Endothelial cell of umbilical vein (primary cell): ENCODE results near the gene NEBL. TPM values are rescaled to one million over a fixed set of nuclear protein-coding genes. Genes with fewer than 3 reads are reported as not detected.

Experiments used
- BruUV-seq: library from RNA; stranded (reverse); fragments of 400-500 nt; replicated peaks from 2 replicates; lab custom pipeline; 2021; lab: Mats Ljungman, UMichigan
- CTCF ChIA-PET: fragments of 300-600, 350-600 bp; sonication (Branson Sonifier 250); formaldehyde crosslinking; loops from one replicate; lab custom pipeline; 2021; ENCODE audit warnings: antibody characterized with exemption, inconsistent platforms; lab: Charles Lee
- POLR2A ChIA-PET: fragments of 300-600, 350-600 bp; sonication (Branson Sonifier 250); formaldehyde crosslinking; loops from one replicate; lab custom pipeline; 2021; ENCODE audit warnings: antibody characterized with exemption, inconsistent platforms; lab: Charles Lee
- DNase-seq: peaks from one replicate; pipeline ENCODE4 v3.0.0-alpha.2; 2011; ENCODE audit warnings: low read depth, low spot score
- FAIRE-seq: peaks from 2 replicates; lab custom pipeline; 2011; peaks lifted over from hg19 to GRCh38; lab: Jason Lieb, UNC
- H2AFZ ChIP-seq: 2 replicates; pipeline ENCODE4 v1.6.0; 2012; ENCODE audit warnings: low read depth, low read length, control low read depth, inconsistent platforms
- H3K27ac ChIP-seq: 2 replicates; pipeline ENCODE4 v1.5.1; 2011; ENCODE audit warnings: low read depth, mild to moderate bottlenecking, control low read depth, low read length, moderate library complexity; ENCODE audit not compliant: insufficient read depth
- H3K27me3 ChIP-seq, 2 experiments: 2 replicates each; pipeline versions ENCODE4 v1.6.0 to v1.6.1; 2011; ENCODE audit warnings: low read length in 2 of 2, mixed read lengths in 1 of 2; ENCODE audit not compliant: control insufficient read depth in 2 of 2, insufficient read depth in 2 of 2
- H3K36me3 ChIP-seq, 2 experiments: 2 replicates in 1 of 2; 3 replicates in 1 of 2; pipeline ENCODE4 v1.5.1; 2011; ENCODE audit warnings: low read length in 2 of 2, mild to moderate bottlenecking in 1 of 2, moderate library complexity in 1 of 2; ENCODE audit not compliant: control insufficient read depth in 2 of 2, insufficient read depth in 2 of 2; ENCODE audit errors: extremely low read depth in 1 of 2
- H3K4me1 ChIP-seq: 3 replicates; pipeline ENCODE4 v1.5.1; 2011; ENCODE audit warnings: mild to moderate bottlenecking, low read length; ENCODE audit not compliant: control insufficient read depth, insufficient read depth; ENCODE audit errors: extremely low read depth
- H3K4me2 ChIP-seq: 2 replicates; pipeline ENCODE4 v1.6.1; 2011; ENCODE audit warnings: low read length, control low read depth, mixed read lengths; ENCODE audit not compliant: insufficient read depth
- H3K4me3 ChIP-seq, 3 experiments: fragments of 200-600 bp in 1 of 3; sonication (generic), shearing (Covaris generic) in 1 of 3; replicated peaks in 1 of 3; 2 replicates each; pipeline ENCODE4 v1.5.1; 2011 to 2016; ENCODE audit warnings: control low read depth in 3 of 3, low read length in 3 of 3, mild to moderate bottlenecking in 2 of 3, inconsistent platforms in 1 of 3, low read depth in 1 of 3, moderate library complexity in 1 of 3; ENCODE audit not compliant: insufficient read depth in 1 of 3
- H3K79me2 ChIP-seq: 2 replicates; pipeline ENCODE4 v1.6.0; 2012; ENCODE audit warnings: low read length, inconsistent platforms; ENCODE audit not compliant: control insufficient read depth, insufficient read depth
- H3K9ac ChIP-seq: replicated peaks from 2 replicates; pipeline ENCODE3; 2011; ENCODE audit warnings: low read length, control low read depth; ENCODE audit not compliant: insufficient read depth; ENCODE audit errors: extremely low read depth
- H3K9me1 ChIP-seq: replicated peaks from 3 replicates; pipeline ENCODE4 v1.6.0; 2011; ENCODE audit warnings: mild to moderate bottlenecking, low read length; ENCODE audit not compliant: control insufficient read depth, insufficient read depth; ENCODE audit errors: extremely low read depth
- H3K9me3 ChIP-seq: replicated peaks from 2 replicates; pipeline ENCODE4 v1.5.1; 2012; ENCODE audit warnings: low read length, inconsistent platforms; ENCODE audit not compliant: control insufficient read depth, insufficient read depth
- H4K20me1 ChIP-seq: replicated peaks from 2 replicates; pipeline ENCODE3; 2011; ENCODE audit warnings: mild to moderate bottlenecking, low read length; ENCODE audit not compliant: control insufficient read depth, insufficient read depth; ENCODE audit errors: extremely low read depth
- EZH2 ChIP-seq: IDR thresholded peaks from 2 replicates; pipeline ENCODE4 v1.6.1; 2012; ENCODE audit warnings: borderline replicate concordance, low read depth, mild to moderate bottlenecking, moderate library complexity, low read length, inconsistent platforms; ENCODE audit not compliant: severe bottlenecking
- FOS ChIP-seq: IDR thresholded peaks from 2 replicates; pipeline ENCODE4 v1.6.1; 2011; ENCODE audit warnings: mild to moderate bottlenecking, low read length, moderate library complexity, borderline replicate concordance; ENCODE audit not compliant: insufficient read depth
- GATA2 ChIP-seq: IDR thresholded peaks from 2 replicates; pipeline ENCODE4 v1.7.0; 2011; ENCODE audit warnings: low read depth, mild to moderate bottlenecking, moderate library complexity, mixed read lengths, low read length; ENCODE audit not compliant: insufficient read length, insufficient read depth
- MYC ChIP-seq: IDR thresholded peaks from one replicate; pipeline ENCODE4 v1.6.1; 2011; ENCODE audit warnings: mild to moderate bottlenecking, low read depth, low read length
- POLR2A ChIP-seq: IDR thresholded peaks from 2 replicates; pipeline ENCODE4 v1.6.1; 2012; ENCODE audit warnings: low read depth, mild to moderate bottlenecking, control low read depth, low read length
- POLR2AphosphoS5 ChIP-seq: IDR thresholded peaks from 2 replicates; pipeline ENCODE4 v1.6.1; 2012; ENCODE audit warnings: low read depth, mild to moderate bottlenecking, control low read depth, low read length, moderate library complexity; ENCODE audit not compliant: insufficient read depth
- dilution Hi-C: fragments of 300-500 bp; cut with MboI; formaldehyde crosslinking; loops from one replicate; pipeline ENCODE4 v1.15.0; 2019; ENCODE audit warnings: low sequenced_read_pairs; ENCODE audit not compliant: extremely low pct_ligation_motif_present
- intact Hi-C: fragments of 100-400 bp; cut with micrococcal nuclease; formaldehyde crosslinking; loops from one replicate; pipeline ENCODE4 v1.10.0; 2022
- polyA plus RNA-seq, 4 experiments: library from polyadenylated mRNA; depleted of rRNA in 3 of 4; stranded (reverse) in 3 of 4; unstranded in 1 of 4; fragments of >200 nt; gene quantifications; 2 replicates each; pipeline versions ENCODE4 v1.2.1 to v1.2.3, GENCODE V29; 2011 to 2012; ENCODE audit warnings: missing spikeins in 1 of 4
- total RNA-seq: library from RNA; stranded (reverse); gene quantifications from 2 replicates; pipeline ENCODE4 v1.2.3, GENCODE V29; 2021
- TF ChIP-seq, protein P1 (sequence below): IDR thresholded peaks from 2 replicates; pipeline ENCODE4 v1.6.1; 2011; ENCODE audit not compliant: insufficient read depth, insufficient read length
- TF ChIP-seq, protein P2 (sequence below), 2 donors: IDR thresholded peaks; 1 replicate in 1 of 2; 2 replicates in 1 of 2; pipeline ENCODE4 v1.5.1; 2011; ENCODE audit warnings: low read length in 2 of 2, mild to moderate bottlenecking in 2 of 2, moderate library complexity in 2 of 2, control low read depth in 1 of 2, inconsistent platforms in 1 of 2, low read depth in 1 of 2; ENCODE audit not compliant: insufficient read depth in 1 of 2; ENCODE audit errors: extremely low read depth in 1 of 2

The NEBL gene
- total and polyA plus RNA-seq, 2 donors (not counting 3 experiments of a cell fraction or from before 2014, with no cell fraction given): 0.17 to 0.66 TPM

GRCh38 chr10:20888620-20889330 lies 8.3 kb downstream of the NEBL start:
- TF ChIP-seq FOS (no peak), GATA2 (no peak)
- TF ChIP-seq, protein P1, sequence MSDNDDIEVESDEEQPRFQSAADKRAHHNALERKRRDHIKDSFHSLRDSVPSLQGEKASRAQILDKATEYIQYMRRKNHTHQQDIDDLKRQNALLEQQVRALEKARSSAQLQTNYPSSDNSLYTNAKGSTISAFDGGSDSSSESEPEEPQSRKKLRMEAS: no peak
- Histone ChIP-seq H3K27ac (no peak overlapping the region), H3K9ac (no peak overlapping the region), H3K79me2 (no peaks in the 10 kb centered on the region), H3K36me3 (no peaks in the 10 kb centered on the region), H4K20me1 (no peaks in the 10 kb centered on the region), H3K4me3 (no peak overlapping the region), H3K27me3 (peaks cover 2 to 3% of the 10 kb centered on the region in 2 experiments), H3K9me3 (no peaks in the 10 kb centered on the region), H3K9me1 (no peaks in the 10 kb centered on the region), H3K4me1 (no peaks in the 10 kb centered on the region), H2AFZ (no peak overlapping the region), H3K4me2 (no peak overlapping the region)
- DNase-seq (no peak), FAIRE-seq (peak; percentile 18)
- ChIA-PET POLR2A (no interaction called here), CTCF (no interaction called here)
- dilution Hi-C loops: no loop called here
- BruUV-seq: no TSS peak
- intact Hi-C loops: no loop called here

DNA sequence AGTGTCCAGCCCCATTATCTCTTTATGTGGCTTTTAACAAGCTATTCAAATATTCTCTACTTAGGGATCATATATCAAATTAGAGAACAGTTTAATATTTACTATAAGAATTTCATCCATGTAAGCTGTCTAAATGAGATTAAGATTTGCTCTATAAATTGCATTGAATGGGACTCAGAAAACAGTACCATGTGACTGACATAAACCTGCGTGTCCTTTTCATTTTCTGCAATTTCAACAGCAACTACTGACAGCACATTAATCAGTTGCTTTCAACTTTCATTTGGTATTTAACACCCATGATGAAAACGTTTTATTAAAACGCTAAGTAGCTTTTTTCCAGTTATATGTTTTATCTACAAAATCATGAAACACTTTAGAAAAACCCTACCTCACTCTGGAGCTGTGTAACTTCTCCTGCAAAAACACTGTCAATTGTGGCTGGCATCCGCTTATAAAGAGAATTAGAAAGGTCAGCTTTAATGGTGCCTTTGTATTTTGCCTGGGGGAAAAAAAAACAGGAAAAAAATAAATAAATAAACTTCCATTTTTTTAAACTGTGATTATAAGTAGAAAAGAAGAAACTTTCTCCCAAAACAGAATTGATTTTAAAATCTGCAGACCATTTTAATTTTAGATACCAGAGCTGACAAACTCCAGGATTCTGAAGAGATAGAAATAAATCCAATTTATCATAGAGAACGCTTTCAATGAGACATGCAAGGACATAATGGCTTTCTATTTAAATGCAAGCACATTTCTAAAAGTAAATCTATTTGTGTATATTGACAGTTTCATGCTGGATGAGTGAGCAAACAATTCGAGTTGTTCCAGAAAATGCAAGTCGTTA lies 9.2 kb downstream of the NEBL start:
- FAIRE-seq (no peak), DNase-seq (no peak)
- no peak overlapping the region for H3K4me2 ChIP-seq
- H3K79me2 ChIP-seq: no peaks in the 10 kb centered on the region
- no TSS peak for BruUV-seq
- no peak overlapping the region for H2AFZ ChIP-seq
- no peak overlapping the region for H3K4me3 ChIP-seq
- POLR2A ChIA-PET: no interaction called here
- H3K9me1 ChIP-seq: no peaks in the 10 kb centered on the region
- dilution Hi-C loops (no loop called here), intact Hi-C loops (no loop called here)
- H3K27me3 ChIP-seq: peaks cover 2% of the 10 kb centered on the region in 2 experiments
- no peaks in the 10 kb centered on the region for H3K36me3 ChIP-seq
- CTCF ChIA-PET: interaction anchor here (1.0 kb wide), 1 partner anchor 133 kb away, joined by 3 read pairs; no protein-coding TSS in a partner anchor
- H3K27ac ChIP-seq: no peak overlapping the region
- no peak overlapping the region for H3K9ac ChIP-seq
- TF ChIP-seq POLR2AphosphoS5 (no peak), POLR2A (no peak), MYC (no peak), EZH2 (no peak), GATA2 (no peak)
- TF ChIP-seq, protein P2, sequence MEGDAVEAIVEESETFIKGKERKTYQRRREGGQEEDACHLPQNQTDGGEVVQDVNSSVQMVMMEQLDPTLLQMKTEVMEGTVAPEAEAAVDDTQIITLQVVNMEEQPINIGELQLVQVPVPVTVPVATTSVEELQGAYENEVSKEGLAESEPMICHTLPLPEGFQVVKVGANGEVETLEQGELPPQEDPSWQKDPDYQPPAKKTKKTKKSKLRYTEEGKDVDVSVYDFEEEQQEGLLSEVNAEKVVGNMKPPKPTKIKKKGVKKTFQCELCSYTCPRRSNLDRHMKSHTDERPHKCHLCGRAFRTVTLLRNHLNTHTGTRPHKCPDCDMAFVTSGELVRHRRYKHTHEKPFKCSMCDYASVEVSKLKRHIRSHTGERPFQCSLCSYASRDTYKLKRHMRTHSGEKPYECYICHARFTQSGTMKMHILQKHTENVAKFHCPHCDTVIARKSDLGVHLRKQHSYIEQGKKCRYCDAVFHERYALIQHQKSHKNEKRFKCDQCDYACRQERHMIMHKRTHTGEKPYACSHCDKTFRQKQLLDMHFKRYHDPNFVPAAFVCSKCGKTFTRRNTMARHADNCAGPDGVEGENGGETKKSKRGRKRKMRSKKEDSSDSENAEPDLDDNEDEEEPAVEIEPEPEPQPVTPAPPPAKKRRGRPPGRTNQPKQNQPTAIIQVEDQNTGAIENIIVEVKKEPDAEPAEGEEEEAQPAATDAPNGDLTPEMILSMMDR (IDR thresholded peaks at IDR 0.05; ENCODE audit: extremely low read depth in 1 of 2, insufficient read depth in 1 of 2, low read depth in 1 of 2, low read length in 2 of 2): no peak
- TF ChIP-seq, protein P1: no peak
- no peaks in the 10 kb centered on the region for H3K9me3 ChIP-seq
- H3K4me1 ChIP-seq: no peaks in the 10 kb centered on the region
- no peaks in the 10 kb centered on the region for H4K20me1 ChIP-seq
